Loucy (cell line): ENCODE results near the gene PRIMA1.

Experiments
- H2AFZ ChIP-seq: fragments of 200-600 bp; sonication (generic); 2 replicates; pipeline ENCODE4 v1.6.0; 2016; ENCODE audit warnings: antibody characterized with exemption, mild to moderate bottlenecking, low read length, moderate library complexity
- H3F3A ChIP-seq: fragments of 200-600 bp; 2 replicates; pipeline ENCODE4 v1.6.0; 2016; ENCODE audit warnings: antibody characterized with exemption, low read depth, mild to moderate bottlenecking
- H3K27me3 ChIP-seq: fragments of 200-600 bp; sonication (generic); 2 replicates; pipeline ENCODE4 v1.6.1; 2014; ENCODE audit warnings: low read length, mild to moderate bottlenecking; ENCODE audit not compliant: insufficient read depth, poor library complexity, severe bottlenecking
- H3K36me3 ChIP-seq: fragments of 200-600 bp; sonication (generic); 2 replicates; pipeline ENCODE4 v1.6.1; 2016; ENCODE audit warnings: low read length; ENCODE audit not compliant: insufficient read depth
- H3K4me1 ChIP-seq: fragments of 200-600 bp; sonication (generic); 2 replicates; pipeline ENCODE4 v1.5.1; 2014; ENCODE audit warnings: low read length, mild to moderate bottlenecking; ENCODE audit not compliant: insufficient read depth, poor library complexity, severe bottlenecking
- H3K4me2 ChIP-seq: fragments of 200-600 bp; sonication (generic); 2 replicates; pipeline ENCODE4 v1.6.0; 2014; ENCODE audit warnings: antibody characterized with exemption, low read length, low read depth, mild to moderate bottlenecking; ENCODE audit not compliant: poor library complexity, severe bottlenecking
- H3K4me3 ChIP-seq: fragments of 200-600 bp; sonication (generic); 2 replicates; pipeline ENCODE4 v1.5.1; 2014; ENCODE audit warnings: low read length, mild to moderate bottlenecking, mixed read lengths; ENCODE audit not compliant: poor library complexity, severe bottlenecking
- H3K79me2 ChIP-seq: fragments of 200-600 bp; sonication (generic); 2 replicates; pipeline ENCODE4 v1.6.1; 2014; ENCODE audit warnings: low read length; ENCODE audit not compliant: insufficient read depth
- H3K9ac ChIP-seq: fragments of 200-600 bp; sonication (generic); 2 replicates; pipeline ENCODE4 v1.6.0; 2014; ENCODE audit warnings: mild to moderate bottlenecking, low read depth, low read length, moderate library complexity; ENCODE audit not compliant: poor library complexity, severe bottlenecking
- H3K9me2 ChIP-seq: fragments of 200-600 bp; sonication (generic); replicated peaks from 2 replicates; pipeline ENCODE4 v1.6.1; 2016; ENCODE audit warnings: low read depth, low read length, mixed read lengths
- H3K9me3 ChIP-seq: fragments of 200-600 bp; sonication (generic); 2 replicates; pipeline ENCODE4 v1.6.1; 2014; ENCODE audit warnings: mild to moderate bottlenecking, antibody characterized with exemption, low read length, low read depth; ENCODE audit not compliant: insufficient read depth
- H4K20me1 ChIP-seq: fragments of 200-600 bp; sonication (generic); 2 replicates; pipeline ENCODE4 v1.6.0; 2014; ENCODE audit warnings: antibody characterized with exemption, low read length, mild to moderate bottlenecking; ENCODE audit not compliant: insufficient read depth, poor library complexity, severe bottlenecking
- EZH2phosphoT487 ChIP-seq: fragments of 200-600 bp; IDR thresholded peaks from 2 replicates; pipeline ENCODE4 v1.6.1; 2018; ENCODE audit warnings: antibody characterized with exemption, mild to moderate bottlenecking, moderate library complexity, borderline replicate concordance
- TF ChIP-seq, protein P1 (sequence below): fragments of 200-600 bp; sonication (generic); conservative IDR thresholded peaks from 2 replicates; pipeline ENCODE4 v1.5.1; 2014; ENCODE audit warnings: mild to moderate bottlenecking, antibody characterized with exemption, low read length

PRIMA1 gene

DNA sequence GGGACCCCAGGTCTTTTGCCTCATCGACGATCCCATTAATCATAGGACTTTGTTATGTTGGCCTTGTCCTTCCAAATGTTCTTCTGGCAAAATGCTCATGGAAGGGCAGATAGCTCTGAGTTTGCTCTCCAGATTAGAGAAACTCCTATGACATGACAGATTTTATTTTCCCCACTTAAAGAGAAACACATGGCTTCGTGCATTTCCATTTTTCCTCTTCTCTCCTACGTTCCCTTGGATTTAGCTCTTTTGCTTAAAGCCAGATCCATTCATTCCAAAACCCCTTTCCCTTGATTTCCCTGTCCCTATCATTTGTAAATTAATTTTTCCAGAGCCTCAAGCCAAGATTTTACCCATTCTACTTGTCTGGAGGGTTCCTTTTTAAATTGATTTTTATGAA, 2.9 kb downstream of the PRIMA1 start:
- no peaks in the 10 kb centered on the region for H3K4me1 ChIP-seq
- TF ChIP-seq, protein P1, sequence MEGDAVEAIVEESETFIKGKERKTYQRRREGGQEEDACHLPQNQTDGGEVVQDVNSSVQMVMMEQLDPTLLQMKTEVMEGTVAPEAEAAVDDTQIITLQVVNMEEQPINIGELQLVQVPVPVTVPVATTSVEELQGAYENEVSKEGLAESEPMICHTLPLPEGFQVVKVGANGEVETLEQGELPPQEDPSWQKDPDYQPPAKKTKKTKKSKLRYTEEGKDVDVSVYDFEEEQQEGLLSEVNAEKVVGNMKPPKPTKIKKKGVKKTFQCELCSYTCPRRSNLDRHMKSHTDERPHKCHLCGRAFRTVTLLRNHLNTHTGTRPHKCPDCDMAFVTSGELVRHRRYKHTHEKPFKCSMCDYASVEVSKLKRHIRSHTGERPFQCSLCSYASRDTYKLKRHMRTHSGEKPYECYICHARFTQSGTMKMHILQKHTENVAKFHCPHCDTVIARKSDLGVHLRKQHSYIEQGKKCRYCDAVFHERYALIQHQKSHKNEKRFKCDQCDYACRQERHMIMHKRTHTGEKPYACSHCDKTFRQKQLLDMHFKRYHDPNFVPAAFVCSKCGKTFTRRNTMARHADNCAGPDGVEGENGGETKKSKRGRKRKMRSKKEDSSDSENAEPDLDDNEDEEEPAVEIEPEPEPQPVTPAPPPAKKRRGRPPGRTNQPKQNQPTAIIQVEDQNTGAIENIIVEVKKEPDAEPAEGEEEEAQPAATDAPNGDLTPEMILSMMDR: no peak
- TF ChIP-seq EZH2phosphoT487: no peak
- no peaks in the 10 kb centered on the region for H3K36me3 ChIP-seq
- no peaks in the 10 kb centered on the region for H3K9me2 ChIP-seq
- H3K4me2 ChIP-seq: no peak overlapping the region
- no peaks in the 10 kb centered on the region for H3K79me2 ChIP-seq
- H3K9ac ChIP-seq: no peak overlapping the region
- no peak overlapping the region for H2AFZ ChIP-seq
- H4K20me1 ChIP-seq: no peaks in the 10 kb centered on the region
- H3K4me3 ChIP-seq: no peak overlapping the region
- H3K9me3 ChIP-seq: no peaks in the 10 kb centered on the region; the same call in 1 of the 2 replicates
- H3K27me3 ChIP-seq: no peaks in the 10 kb centered on the region
- no peaks in the 10 kb centered on the region for H3F3A ChIP-seq

- H3K36me3 ChIP-seq: no peaks in the 10 kb centered on the region
- H3K9ac ChIP-seq: no peak overlapping the region
- no peaks in the 10 kb centered on the region for H4K20me1 ChIP-seq
- no peaks in the 10 kb centered on the region for H3K4me1 ChIP-seq
- no peaks in the 10 kb centered on the region for H3K79me2 ChIP-seq
- no peaks in the 10 kb centered on the region; the same call in 1 of the 2 replicates for H3K9me3 ChIP-seq
- H3K4me2 ChIP-seq: no peak overlapping the region
- no peak overlapping the region for H3K4me3 ChIP-seq
- no peaks in the 10 kb centered on the region for H3K9me2 ChIP-seq
- H3K27me3 ChIP-seq: no peaks in the 10 kb centered on the region
- TF ChIP-seq EZH2phosphoT487: no peak
- TF ChIP-seq, protein P1: no peak
- H2AFZ ChIP-seq: no peak overlapping the region
- no peaks in the 10 kb centered on the region for H3F3A ChIP-seq
Measured at GRCh38 chr14:93784878-93785277, 3.4 kb downstream of the PRIMA1 start.

DNA sequence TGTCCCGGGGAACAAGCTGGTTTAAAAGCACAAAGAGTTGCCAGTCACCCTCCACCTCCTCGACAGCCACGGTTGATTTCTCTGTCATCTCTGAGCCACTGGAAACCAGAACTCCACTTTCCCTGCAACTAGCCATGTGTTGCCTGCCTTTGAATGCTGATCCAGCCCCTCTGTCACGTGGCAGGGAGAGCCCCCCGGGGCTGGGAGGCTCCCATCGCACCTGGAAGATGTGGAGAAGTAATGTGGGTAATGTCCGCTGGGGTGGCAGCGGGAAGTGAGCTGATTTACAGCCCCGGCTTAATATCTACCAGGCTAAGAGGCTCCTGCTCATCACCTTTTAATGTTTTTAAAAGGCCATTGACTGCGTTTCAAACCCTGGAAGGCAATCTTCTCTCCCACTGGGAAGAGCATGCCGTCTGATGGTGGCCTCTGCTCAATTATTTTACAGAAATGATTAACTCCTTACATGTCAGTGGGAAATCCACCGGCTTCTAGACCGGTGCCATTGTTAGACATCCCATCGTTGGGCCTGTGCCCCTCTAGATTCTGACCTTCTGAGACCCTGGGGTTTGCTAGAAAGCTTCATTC, 7.4 kb downstream of the PRIMA1 start:
- no peak overlapping the region for H3K9ac ChIP-seq
- H3K9me3 ChIP-seq: no peaks in the 10 kb centered on the region; the same call in 1 of the 2 replicates
- no peak overlapping the region for H3K4me2 ChIP-seq
- no peaks in the 10 kb centered on the region for H3K4me1 ChIP-seq
- H4K20me1 ChIP-seq: no peaks in the 10 kb centered on the region
- H3K4me3 ChIP-seq: no peak overlapping the region
- TF ChIP-seq EZH2phosphoT487: no peak
- TF ChIP-seq, protein P1: no peak
- no peak overlapping the region for H2AFZ ChIP-seq
- no peaks in the 10 kb centered on the region for H3K9me2 ChIP-seq
- H3K79me2 ChIP-seq: no peaks in the 10 kb centered on the region
- H3K27me3 ChIP-seq: no peaks in the 10 kb centered on the region
- H3F3A ChIP-seq: no peaks in the 10 kb centered on the region
- no peaks in the 10 kb centered on the region for H3K36me3 ChIP-seq
